Adrenal gland (tissue), 5 donors: Measurements from ENCODE around the gene RBMS2.

Source experiments
- POLR2A ChIP-seq, 2 donors: fragments of 450-650 bp; IDR thresholded peaks; one replicate each; pipeline ENCODE4 v1.6.1; 2017; ENCODE audit warnings: antibody characterized with exemption in 2 of 2, mild to moderate bottlenecking in 2 of 2, moderate library complexity in 1 of 2
- TF ChIP-seq, protein P1 (sequence below), 6 experiments: fragments of 450-650 bp in 4 of 6; fragments of 200-600 bp in 2 of 6; sonication (generic) in 1 of 6; IDR thresholded peaks; 1 replicate in 5 of 6; 2 replicates in 1 of 6; pipeline versions ENCODE4 v1.5.1 to v1.8.0; 2016 to 2021; ENCODE audit warnings: antibody characterized with exemption in 6 of 6, mild to moderate bottlenecking in 2 of 6, moderate library complexity in 1 of 6
- donor health status: DM: no; HTN: no; CAD: no.

DNA sequence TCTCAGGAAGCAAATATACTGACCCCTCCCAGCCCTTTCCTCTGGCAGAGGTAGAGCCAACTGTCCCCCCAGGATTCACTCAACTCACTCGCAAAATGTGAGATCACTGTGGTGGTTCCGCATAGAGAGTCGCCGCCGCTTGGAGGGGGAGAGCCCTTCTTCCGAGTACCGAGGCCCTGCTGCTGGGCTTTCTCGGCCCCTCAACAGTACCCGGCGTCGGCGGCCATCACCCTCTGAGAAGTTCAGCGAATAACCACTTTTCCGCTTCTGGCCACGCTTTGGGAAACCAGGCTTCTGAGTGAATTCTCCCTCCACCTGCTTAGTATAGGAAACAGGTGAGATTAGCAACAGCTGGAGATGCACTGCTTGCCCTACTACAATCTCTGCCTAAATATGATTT lies 77.4 kb downstream of the RBMS2 start:
- TF ChIP-seq, protein P1, sequence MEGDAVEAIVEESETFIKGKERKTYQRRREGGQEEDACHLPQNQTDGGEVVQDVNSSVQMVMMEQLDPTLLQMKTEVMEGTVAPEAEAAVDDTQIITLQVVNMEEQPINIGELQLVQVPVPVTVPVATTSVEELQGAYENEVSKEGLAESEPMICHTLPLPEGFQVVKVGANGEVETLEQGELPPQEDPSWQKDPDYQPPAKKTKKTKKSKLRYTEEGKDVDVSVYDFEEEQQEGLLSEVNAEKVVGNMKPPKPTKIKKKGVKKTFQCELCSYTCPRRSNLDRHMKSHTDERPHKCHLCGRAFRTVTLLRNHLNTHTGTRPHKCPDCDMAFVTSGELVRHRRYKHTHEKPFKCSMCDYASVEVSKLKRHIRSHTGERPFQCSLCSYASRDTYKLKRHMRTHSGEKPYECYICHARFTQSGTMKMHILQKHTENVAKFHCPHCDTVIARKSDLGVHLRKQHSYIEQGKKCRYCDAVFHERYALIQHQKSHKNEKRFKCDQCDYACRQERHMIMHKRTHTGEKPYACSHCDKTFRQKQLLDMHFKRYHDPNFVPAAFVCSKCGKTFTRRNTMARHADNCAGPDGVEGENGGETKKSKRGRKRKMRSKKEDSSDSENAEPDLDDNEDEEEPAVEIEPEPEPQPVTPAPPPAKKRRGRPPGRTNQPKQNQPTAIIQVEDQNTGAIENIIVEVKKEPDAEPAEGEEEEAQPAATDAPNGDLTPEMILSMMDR (IDR thresholded peaks at IDR 0.05): no peak
- no peak for TF ChIP-seq POLR2A (IDR thresholded peaks at IDR 0.05)
